GM12801 (cell line): ENCODE results near the gene FAIM2.

Source experiments
- TF ChIP-seq, protein P1 (sequence below): IDR thresholded peaks from one replicate; pipeline ENCODE4 v1.5.1; 2011; ENCODE audit warnings: control low read depth; ENCODE audit not compliant: insufficient read length; ENCODE audit errors: extremely low read depth

The FAIM2 gene

DNA sequence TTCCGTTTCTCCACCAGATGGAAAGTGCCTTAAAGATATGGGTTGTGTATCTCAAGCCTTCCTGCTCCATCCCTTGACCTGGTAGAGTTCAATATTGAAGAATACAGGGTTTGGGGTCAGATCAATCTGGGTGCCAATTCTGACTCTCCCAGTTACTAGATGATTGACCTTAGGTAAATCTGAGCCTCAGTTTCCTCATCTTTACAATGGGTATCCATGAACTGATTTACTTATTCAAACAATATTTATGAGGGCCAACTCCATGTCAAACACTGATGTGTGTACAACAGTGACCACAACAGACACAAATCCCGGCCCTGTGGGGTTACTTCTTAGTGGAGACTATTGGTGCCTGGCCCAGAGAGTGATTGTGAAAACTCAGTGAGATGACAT is 7.5 kb upstream of the FAIM2 start:
- TF ChIP-seq, protein P1, sequence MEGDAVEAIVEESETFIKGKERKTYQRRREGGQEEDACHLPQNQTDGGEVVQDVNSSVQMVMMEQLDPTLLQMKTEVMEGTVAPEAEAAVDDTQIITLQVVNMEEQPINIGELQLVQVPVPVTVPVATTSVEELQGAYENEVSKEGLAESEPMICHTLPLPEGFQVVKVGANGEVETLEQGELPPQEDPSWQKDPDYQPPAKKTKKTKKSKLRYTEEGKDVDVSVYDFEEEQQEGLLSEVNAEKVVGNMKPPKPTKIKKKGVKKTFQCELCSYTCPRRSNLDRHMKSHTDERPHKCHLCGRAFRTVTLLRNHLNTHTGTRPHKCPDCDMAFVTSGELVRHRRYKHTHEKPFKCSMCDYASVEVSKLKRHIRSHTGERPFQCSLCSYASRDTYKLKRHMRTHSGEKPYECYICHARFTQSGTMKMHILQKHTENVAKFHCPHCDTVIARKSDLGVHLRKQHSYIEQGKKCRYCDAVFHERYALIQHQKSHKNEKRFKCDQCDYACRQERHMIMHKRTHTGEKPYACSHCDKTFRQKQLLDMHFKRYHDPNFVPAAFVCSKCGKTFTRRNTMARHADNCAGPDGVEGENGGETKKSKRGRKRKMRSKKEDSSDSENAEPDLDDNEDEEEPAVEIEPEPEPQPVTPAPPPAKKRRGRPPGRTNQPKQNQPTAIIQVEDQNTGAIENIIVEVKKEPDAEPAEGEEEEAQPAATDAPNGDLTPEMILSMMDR, result no peak

DNA sequence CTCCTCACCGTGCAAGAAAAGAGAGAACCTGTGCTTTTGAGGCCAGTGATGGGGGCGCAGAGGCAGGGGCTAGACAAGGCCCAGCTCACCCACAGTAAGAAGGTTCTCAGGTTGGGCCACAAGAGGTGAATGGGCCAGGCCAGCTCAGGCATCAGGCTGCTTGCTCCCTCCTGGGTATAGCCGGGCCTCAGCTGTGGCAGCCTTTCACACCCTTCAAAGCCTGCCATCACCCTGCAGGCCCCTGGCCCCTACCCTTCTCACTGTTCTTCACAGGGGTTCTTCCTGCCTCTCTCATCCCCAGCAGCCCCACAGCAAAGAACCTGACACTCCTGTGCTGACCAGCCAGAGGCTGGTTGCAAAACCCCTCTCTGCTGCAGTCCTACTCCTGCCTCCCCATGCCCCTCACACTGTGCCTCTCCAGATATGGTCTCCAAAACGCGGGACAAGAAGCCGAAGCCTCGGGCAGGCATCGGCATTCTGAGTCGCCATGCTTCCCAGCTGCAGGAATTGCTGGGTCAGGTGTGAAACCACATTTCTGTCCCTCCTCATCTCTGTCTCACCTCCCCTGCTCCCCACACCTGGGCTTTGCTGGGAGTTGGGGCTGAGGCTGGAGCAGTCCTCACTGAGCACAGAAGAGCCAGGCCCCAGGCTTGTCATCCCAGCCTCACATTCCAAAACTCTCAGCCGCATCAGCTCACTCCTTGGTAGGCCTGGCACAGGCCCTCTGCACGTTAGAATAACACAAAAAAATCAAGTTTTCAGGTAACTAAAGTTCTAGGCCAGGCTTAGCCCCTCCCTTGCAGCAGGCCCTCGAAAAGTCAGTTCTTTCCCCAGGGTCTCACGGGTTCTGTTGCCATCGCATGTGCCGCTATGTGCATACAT is 6.9 kb upstream of the FAIM2 start:
- TF ChIP-seq, protein P1, result no peak

DNA sequence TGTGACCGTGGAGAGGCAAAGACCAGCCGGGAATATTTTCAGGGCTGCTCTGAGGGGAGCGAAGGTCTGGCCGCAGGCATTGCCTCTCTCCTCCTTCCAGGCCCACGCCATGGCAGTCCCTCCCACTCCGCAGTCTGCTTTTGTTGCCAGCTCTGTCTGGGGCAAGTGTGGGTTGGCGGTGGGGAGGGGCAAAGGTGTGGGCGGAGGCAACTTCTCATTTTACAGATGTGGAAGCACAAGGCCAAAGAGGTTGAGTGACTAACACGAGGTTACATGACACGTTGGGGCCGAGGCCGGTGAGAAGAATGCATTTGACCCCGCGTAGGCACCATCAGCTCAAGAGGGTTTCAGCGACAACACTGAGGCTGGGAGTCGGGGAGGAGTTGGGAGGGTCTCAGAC is 6.1 kb upstream of the FAIM2 start:
- TF ChIP-seq, protein P1, result no peak

DNA sequence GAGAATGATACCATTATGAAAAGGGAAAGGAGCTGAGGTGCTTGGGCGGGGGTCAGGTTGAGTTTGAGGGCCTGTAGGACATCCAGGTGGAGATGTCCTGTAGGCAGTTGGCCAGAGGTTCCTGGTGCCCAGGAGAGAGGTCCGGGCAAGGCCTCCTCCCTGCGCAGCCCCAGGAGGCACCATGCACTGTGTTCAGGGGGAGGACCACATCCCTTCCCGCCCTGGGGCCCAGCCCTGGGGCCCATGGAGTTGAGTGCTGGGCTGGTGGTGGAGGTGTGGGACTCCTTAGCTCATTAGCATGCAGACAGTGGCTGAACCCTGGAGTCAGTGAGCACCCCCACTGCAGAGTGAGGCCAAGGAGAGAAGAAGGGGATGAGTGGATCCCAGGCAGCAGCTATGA is 5.7 kb upstream of the FAIM2 start:
- TF ChIP-seq, protein P1, result no peak

DNA sequence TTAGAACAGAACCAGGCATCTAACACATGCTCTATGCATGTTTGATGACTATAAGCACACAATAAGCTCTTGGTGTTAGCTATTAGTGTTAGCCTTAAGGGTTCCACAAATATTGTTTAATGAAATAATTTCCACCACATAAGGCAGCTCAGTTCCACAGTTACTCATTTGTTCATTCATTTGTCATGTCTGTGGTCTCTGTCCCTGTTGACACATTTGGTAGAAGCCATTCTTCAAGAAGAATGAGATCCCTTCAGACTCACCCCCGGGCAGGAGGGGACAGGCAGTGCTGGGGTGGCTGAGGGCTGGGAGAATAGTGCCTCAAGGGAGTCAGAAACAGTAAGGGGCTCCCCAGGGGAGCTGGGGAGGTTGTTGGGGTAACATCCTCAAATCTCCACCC is 3.7 kb upstream of the FAIM2 start:
- TF ChIP-seq, protein P1, result no peak

DNA sequence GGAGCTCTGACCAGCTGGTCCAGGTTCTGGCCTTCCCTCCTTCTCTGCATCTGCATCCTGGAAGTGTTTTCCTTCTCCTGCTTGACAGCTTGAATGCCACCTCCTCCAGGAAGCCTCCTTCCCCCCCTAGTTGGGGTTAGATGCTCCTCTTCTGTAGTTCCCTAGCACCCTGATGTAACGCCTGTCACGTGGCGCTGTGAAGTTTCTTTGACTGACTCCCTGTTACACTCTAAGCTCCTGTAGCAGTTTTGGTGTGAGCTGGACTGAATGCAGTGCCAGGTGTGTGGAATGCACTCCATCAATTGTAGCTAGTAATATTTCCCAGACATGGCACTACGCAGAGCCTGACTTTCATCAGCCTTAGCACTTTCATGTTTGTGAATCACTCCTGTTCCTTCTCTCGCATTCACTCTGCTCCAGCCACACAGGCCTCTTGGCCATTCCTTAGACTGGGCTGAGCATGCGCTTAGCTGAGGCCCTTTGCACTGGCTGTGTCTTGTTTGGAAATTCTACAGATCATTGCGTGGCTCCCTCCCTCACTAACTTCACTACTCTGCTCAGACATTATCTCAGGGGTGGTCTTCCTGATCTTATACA is 2.1 kb upstream of the FAIM2 start:
- TF ChIP-seq, protein P1, result no peak

DNA sequence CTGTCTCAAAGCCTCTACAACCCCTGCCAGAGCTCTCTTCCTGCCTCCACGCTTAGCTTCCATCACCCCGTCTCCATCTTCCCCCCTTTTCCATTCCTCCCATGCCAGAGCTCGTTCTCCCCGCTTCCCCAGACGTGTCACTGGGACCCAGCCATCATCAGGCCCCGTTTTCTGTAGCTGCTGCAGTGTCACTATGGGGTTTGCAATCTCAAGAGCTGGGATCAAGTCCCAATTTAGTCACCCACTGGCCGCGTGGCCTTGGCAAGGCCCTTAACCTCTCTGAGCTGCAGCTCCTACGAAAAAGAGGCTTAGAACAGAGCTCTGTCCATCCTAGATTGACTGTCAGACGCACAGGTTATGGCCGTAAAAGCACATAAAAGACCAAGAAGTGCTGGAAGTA is 901 bp upstream of the FAIM2 start:
- TF ChIP-seq, protein P1, result no peak
